Mucosa of rectum (tissue), 2 donors: Measurements from ENCODE around the gene AGAP2.

Source experiments
- H3K27ac ChIP-seq, 2 donors: one replicate each; pipeline ENCODE4 v1.7.0; 2013; ENCODE audit warnings: inconsistent platforms in 2 of 2, low read depth in 2 of 2, low read length in 2 of 2
- H3K27me3 ChIP-seq, 2 donors: one replicate each; pipeline ENCODE4 v1.7.0; 2013; ENCODE audit warnings: low read length in 2 of 2; ENCODE audit not compliant: control insufficient read depth in 2 of 2, insufficient read depth in 2 of 2
- H3K36me3 ChIP-seq, 2 donors: one replicate each; pipeline ENCODE4 v1.7.0; 2013; ENCODE audit warnings: low read length in 2 of 2; ENCODE audit not compliant: control insufficient read depth in 2 of 2, insufficient read depth in 2 of 2
- H3K4me1 ChIP-seq, 2 donors: one replicate each; pipeline ENCODE4 v1.7.0; 2013; ENCODE audit warnings: low read length in 2 of 2, mild to moderate bottlenecking in 1 of 2; ENCODE audit not compliant: control insufficient read depth in 2 of 2, insufficient read depth in 2 of 2
- H3K4me3 ChIP-seq, 2 donors: one replicate each; pipeline ENCODE4 v1.7.0; 2013; ENCODE audit warnings: low read length in 2 of 2
- H3K9ac ChIP-seq, 2 donors: one replicate each; pipeline ENCODE4 v1.7.0; 2013; ENCODE audit warnings: low read length in 2 of 2, low read depth in 1 of 2, mild to moderate bottlenecking in 1 of 2
- H3K9me3 ChIP-seq, 2 donors: one replicate each; pipeline ENCODE4 v1.7.0; 2013; ENCODE audit warnings: low read length in 2 of 2; ENCODE audit not compliant: control insufficient read depth in 2 of 2
- donor health status: healthy.
- donor health status: Normal muscosa, but diverticular disease.

Gene AGAP2

GRCh38 chr12:57761391-57761998, 23.0 kb upstream of the AGAP2 start:
- Histone ChIP-seq H3K4me1 (peaks cover 16 to 29% of the 10 kb centered on the region in 2 donors), H3K9ac (no peak overlapping the region), H3K27me3 (peaks cover 23 to 24% of the 10 kb centered on the region in 2 donors), H3K27ac (no peak overlapping the region), H3K9me3 (no peaks in the 10 kb centered on the region), H3K36me3 (peaks cover 7 to 16% of the 10 kb centered on the region in 2 donors), H3K4me3 (no peak overlapping the region)

GRCh38 chr12:57760347-57760982, 21.9 kb upstream of the AGAP2 start:
- no peak overlapping the region for H3K9ac ChIP-seq
- H3K4me3 ChIP-seq, result no peak overlapping the region
- H3K27me3 ChIP-seq, result peaks cover 13 to 15% of the 10 kb centered on the region in 2 donors
- peaks cover 7 to 16% of the 10 kb centered on the region in 2 donors for H3K36me3 ChIP-seq
- H3K9me3 ChIP-seq, result no peaks in the 10 kb centered on the region
- H3K27ac ChIP-seq, result no peak overlapping the region
- peaks cover 13 to 25% of the 10 kb centered on the region in 2 donors for H3K4me1 ChIP-seq

- H3K36me3 ChIP-seq, result peaks cover 7 to 16% of the 10 kb centered on the region in 2 donors
- peaks cover 5 to 10% of the 10 kb centered on the region in 2 donors for H3K27me3 ChIP-seq
- peaks cover 12 to 18% of the 10 kb centered on the region in 2 donors for H3K4me1 ChIP-seq
- H3K27ac ChIP-seq, result no peak overlapping the region
- H3K4me3 ChIP-seq, result no peak overlapping the region
- H3K9me3 ChIP-seq, result no peaks in the 10 kb centered on the region
- H3K9ac ChIP-seq, result no peak overlapping the region
Measured at GRCh38 chr12:57759360-57759980, 20.9 kb upstream of the AGAP2 start.

- Histone ChIP-seq H3K9ac (no peak overlapping the region), H3K4me3 (no peak overlapping the region), H3K27ac (no peak overlapping the region), H3K27me3 (peaks cover 0 to 4% of the 10 kb centered on the region in 2 donors), H3K9me3 (no peaks in the 10 kb centered on the region), H3K36me3 (peaks cover 7 to 16% of the 10 kb centered on the region in 2 donors), H3K4me1 (peaks cover 19 to 22% of the 10 kb centered on the region in 2 donors)
Measured at GRCh38 chr12:57758552-57759359, 20.2 kb upstream of the AGAP2 start.

- no peaks in the 10 kb centered on the region for H3K27me3 ChIP-seq
- H3K27ac ChIP-seq, result no peak overlapping the region
- H3K36me3 ChIP-seq, result peaks cover 7 to 16% of the 10 kb centered on the region in 2 donors
- no peak overlapping the region for H3K4me3 ChIP-seq
- peaks cover 26 to 28% of the 10 kb centered on the region in 2 donors for H3K4me1 ChIP-seq
- no peaks in the 10 kb centered on the region for H3K9me3 ChIP-seq
- no peak overlapping the region for H3K9ac ChIP-seq
Measured at GRCh38 chr12:57757771-57758170, 19.2 kb upstream of the AGAP2 start.

- Histone ChIP-seq H3K4me3 (peak overlapping the region; percentile 60 to 76), H3K27me3 (no peaks in the 10 kb centered on the region), H3K9me3 (no peaks in the 10 kb centered on the region), H3K4me1 (peaks cover 32 to 34% of the 10 kb centered on the region in 2 donors), H3K36me3 (peaks cover 7 to 16% of the 10 kb centered on the region in 2 donors), H3K27ac (no peak overlapping the region), H3K9ac (peak overlapping the region in 1 of 2 donors; percentile 63)
Measured at GRCh38 chr12:57756406-57757341, 18.1 kb upstream of the AGAP2 start.

- Histone ChIP-seq H3K27me3 (no peaks in the 10 kb centered on the region), H3K36me3 (peaks cover 7 to 16% of the 10 kb centered on the region in 2 donors), H3K27ac (peak overlapping the region; percentile 32 to 72), H3K9me3 (no peaks in the 10 kb centered on the region), H3K4me3 (peak overlapping the region; percentile 60 to 76), H3K9ac (peak overlapping the region; percentile 63 to 78), H3K4me1 (peaks cover 40 to 42% of the 10 kb centered on the region in 2 donors)
Measured at GRCh38 chr12:57755454-57756372, 17.2 kb upstream of the AGAP2 start.

- Histone ChIP-seq H3K27me3 (no peaks in the 10 kb centered on the region), H3K4me1 (peaks cover 40 to 42% of the 10 kb centered on the region in 2 donors), H3K36me3 (peaks cover 13 to 20% of the 10 kb centered on the region in 2 donors), H3K9me3 (no peaks in the 10 kb centered on the region), H3K9ac (no peak overlapping the region), H3K27ac (peak overlapping the region; percentile 53 to 72), H3K4me3 (peak overlapping the region; percentile 41 to 60)
Measured at GRCh38 chr12:57755194-57755453, 16.6 kb upstream of the AGAP2 start.
